ENCODE data around the gene SAMD1.

SAMD1 gene

GRCh38 chr19:14112809-14113385 is 22.3 kb upstream of the SAMD1 start:
- DNase-seq, result no peak

- peak; percentile 46 for DNase-seq
Measured at GRCh38 chr19:14112051-14112808, 21.7 kb upstream of the SAMD1 start.

GRCh38 chr19:14111486-14111885 is 20.9 kb upstream of the SAMD1 start:
- no peak for DNase-seq

- no peak for DNase-seq
Measured at GRCh38 chr19:14110650-14111049, 20.1 kb upstream of the SAMD1 start.

GRCh38 chr19:14107581-14108461 is 17.3 kb upstream of the SAMD1 start:
- DNase-seq, result no peak

GRCh38 chr19:14106840-14107239 is 16.3 kb upstream of the SAMD1 start:
- no peak for DNase-seq

- no peak for DNase-seq
Measured at GRCh38 chr19:14105680-14106079, 15.1 kb upstream of the SAMD1 start.

GRCh38 chr19:14103310-14103709 is 12.8 kb upstream of the SAMD1 start:
- no peak for DNase-seq

GRCh38 chr19:14102756-14103155 is 12.2 kb upstream of the SAMD1 start:
- DNase-seq, result no peak

GRCh38 chr19:14102102-14102696 is 11.6 kb upstream of the SAMD1 start:
- no peak for DNase-seq

GRCh38 chr19:14101003-14101545 is 10.5 kb upstream of the SAMD1 start:
- DNase-seq, result no peak

- no peak for DNase-seq
Measured at GRCh38 chr19:14097532-14098151, 7.1 kb upstream of the SAMD1 start.

- DNase-seq, result no peak
Measured at GRCh38 chr19:14096272-14096992, 5.9 kb upstream of the SAMD1 start.

- no peak for DNase-seq
Measured at GRCh38 chr19:14094854-14095253, 4.3 kb upstream of the SAMD1 start.

- DNase-seq, result no peak
Measured at GRCh38 chr19:14093117-14093823, 2.7 kb upstream of the SAMD1 start.

- no peak for DNase-seq
Measured at GRCh38 chr19:14091813-14092462, 1.4 kb upstream of the SAMD1 start.

GRCh38 chr19:14091081-14091812 is 696 bp upstream of the SAMD1 start:
- peak; percentile 53 for DNase-seq

- DNase-seq, result peak; percentile 61
Measured at GRCh38 chr19:14089662-14090508, 666 bp downstream of the SAMD1 start.

GRCh38 chr19:14089412-14089661 is 1.2 kb downstream of the SAMD1 start:
- no peak for DNase-seq

All from suppressor macrophage treated with lipopolysaccharide for 4 hours (primary cell).